Measurements from ENCODE around the gene ASIP.

- TF ChIP-seq POLR2AphosphoS5 (IDR thresholded peaks at IDR 0.05; ENCODE audit: low read depth, low read length) (no peak), TAF1 (IDR thresholded peaks at IDR 0.05; ENCODE audit: low read depth, low read length) (no peak), POLR2A (IDR thresholded peaks at IDR 0.05; ENCODE audit: low read depth, low read length) (no peak), SPI1 (IDR thresholded peaks at IDR 0.05; ENCODE audit: low read depth, low read length) (no peak), POU2F2 (IDR thresholded peaks at IDR 0.05; ENCODE audit: low read depth, low read length) (no peak), PAX5 (IDR thresholded peaks at IDR 0.05; ENCODE audit: insufficient read depth, low read length, severe bottlenecking) (no peak)
Measured at GRCh38 chr20:34254979-34255378, 13.8 kb downstream of the ASIP start.

All from GM12891 (cell line).